ENCODE measurements around the gene TSHZ1.

TSHZ1 gene

DNA sequence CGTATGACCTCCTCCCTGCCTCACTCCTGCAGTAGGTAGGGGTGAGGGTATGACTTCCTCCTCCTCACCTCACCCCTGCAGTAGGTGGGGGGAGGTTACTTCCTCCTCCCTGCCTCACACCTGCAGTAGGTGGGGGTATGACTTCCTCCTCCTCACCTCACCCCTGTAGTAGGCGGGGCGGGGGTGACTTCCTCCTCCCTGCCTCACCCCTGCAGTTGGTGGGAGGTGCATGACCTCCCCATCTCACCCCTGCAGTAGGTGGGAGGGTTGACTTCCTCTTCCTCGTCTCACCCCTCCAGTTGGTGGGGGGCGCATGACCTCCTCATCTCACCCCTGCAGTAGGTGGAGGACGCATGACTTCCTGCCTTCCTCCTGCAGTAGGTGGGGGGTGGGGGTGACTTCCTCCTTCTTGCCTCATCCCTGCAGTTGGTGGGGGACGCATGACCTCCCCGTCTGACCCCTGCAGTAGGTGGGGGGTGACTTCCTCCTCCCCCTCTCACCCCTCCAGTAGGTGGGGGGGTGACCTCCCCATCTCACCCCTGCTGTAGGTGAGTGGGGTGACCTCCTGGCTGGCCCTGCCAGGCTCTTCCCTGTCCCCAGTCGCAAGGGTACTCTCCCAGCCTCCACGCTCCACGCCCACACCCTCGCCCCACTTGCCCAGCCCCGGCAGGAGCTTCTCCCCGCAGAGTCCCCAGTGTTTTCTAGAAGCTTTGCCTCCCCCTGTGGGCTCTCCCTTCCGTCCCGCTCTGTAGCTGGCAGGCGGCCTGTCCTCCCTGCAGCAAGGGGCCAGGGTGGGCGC is 39.3 kb downstream of the TSHZ1 start:
- DNase-seq = no peak

DNA sequence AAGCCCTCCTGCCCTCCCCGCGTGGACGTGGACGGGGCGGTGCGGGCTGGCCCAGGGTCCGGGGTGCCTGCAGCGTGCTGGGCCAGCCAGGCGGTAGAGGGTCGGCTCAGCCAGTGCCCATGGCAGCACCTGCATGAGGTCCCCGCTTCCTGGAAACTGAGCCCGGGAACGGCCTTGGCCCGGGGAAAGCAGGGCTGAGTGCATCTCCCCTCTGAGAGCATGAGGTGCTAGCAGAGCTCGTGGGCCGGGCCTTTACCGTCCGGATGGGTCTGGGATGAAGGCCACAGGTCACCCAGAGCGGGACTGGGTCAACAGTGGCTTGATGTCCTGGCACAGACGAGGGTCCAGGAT is 39.8 kb downstream of the TSHZ1 start:
- no peak for DNase-seq

DNA sequence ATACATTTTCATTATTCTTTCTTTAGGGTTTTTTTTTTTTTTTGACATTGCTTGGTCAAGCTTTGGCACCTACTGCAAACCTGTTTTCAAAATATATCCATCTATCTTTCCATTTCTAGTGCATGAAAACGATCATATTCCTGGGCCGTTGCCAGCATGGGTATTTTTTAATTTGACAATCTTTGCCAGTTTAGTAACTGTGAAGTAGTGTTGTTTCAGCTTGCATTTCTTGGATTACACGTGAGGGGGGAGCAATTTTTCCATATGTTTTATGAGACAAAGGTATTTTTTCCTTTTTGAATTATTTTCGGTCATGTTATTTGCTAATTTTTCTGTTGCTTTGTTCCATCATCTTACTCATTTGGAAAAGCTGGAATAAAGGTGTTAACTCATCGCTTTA is 40.9 kb downstream of the TSHZ1 start:
- DNase-seq = no peak

DNA sequence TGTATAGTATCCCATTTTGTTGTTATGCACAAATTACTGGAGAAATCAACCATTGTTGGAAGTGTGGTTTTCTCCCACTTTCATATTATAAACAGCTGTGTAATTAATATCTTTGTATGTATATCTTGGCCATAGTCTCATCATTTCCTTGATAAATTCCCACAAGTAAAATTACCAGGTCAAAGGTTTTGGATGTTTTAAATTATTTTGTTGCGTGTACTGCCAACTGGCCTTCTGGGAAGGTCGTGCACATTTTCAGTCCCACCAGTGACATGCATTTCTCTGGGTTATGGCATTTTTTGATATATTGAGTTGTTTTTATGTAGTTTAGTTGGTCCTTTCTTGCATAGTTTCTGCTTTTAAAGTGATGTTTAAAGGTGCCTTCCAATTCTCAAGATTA is 41.5 kb downstream of the TSHZ1 start:
- no peak for DNase-seq

DNA sequence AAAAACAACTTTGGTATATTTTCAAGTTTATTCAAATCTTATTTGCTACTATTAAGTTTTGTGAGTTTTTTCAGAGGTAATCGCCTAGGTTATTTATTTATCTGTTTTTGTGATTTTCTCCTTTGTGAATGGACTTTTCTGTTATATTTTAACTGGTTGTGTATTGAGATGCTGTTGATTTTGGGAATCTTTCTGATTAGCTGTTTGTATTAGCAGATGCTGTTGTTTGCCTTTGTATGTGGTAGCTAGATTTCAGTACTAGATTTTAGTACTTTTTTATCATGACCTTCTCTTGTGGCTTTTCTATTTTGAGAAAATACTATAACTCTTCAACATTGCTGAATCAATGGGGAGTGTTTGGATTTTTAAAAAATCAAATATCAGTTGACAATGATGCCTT is 42.4 kb downstream of the TSHZ1 start:
- DNase-seq = no peak

DNA sequence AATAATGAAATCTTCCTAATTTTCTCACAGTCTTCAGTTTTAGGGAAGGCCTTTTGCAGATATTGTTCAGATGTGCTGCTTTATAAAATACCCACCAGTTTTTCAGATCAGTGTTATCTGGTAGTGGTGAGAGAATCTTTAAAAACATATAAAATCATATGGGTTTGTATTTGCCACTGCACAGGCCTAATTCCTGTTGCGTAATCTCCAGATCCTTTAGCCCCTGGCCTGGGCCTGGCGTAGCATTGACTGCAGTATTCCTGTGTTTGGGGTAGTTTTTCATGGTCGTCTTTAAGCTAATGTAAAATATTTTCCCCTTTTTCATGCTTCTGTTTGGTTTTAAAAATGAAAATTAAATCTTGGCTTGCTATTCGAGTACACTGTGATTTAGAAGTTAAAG is 43.2 kb downstream of the TSHZ1 start:
- no peak for DNase-seq

DNA sequence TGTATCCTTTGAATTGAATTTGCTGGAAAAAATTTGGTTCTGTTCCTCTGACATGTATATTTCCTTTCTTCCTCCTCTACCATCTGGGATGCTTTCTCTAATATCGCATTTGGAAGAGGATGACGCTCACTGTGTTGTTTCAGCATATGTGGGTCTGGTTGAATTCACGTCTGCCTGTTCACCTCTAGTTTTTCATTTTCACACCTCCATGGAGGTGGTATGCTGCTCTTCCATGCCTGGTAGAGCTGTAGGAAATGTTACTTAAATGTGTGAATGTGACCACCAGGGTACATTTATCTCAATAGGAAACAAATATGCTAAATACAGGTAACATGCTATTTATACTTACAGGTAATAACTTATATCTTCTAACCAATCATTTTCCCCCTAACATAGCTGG is 44.5 kb downstream of the TSHZ1 start:
- DNase-seq = no peak

DNA sequence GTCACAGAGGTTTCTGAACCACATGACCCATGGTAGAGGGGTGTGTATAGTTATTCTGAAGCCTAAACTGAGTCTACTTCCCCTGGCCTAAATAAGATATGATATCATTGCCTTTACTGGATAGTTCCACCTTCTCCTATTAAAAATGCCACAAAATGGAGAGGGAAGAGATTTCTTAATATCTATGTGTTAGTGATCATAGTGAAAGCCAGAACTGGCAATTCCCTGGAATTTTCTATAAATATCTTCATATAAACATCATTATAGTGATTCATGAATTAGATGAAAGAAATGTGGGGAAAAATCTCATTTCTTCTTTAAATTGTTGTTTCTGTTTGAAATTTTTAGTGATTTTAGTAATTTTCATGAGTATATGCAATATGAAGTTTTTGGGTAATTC is 45.8 kb downstream of the TSHZ1 start:
- DNase-seq = no peak

DNA sequence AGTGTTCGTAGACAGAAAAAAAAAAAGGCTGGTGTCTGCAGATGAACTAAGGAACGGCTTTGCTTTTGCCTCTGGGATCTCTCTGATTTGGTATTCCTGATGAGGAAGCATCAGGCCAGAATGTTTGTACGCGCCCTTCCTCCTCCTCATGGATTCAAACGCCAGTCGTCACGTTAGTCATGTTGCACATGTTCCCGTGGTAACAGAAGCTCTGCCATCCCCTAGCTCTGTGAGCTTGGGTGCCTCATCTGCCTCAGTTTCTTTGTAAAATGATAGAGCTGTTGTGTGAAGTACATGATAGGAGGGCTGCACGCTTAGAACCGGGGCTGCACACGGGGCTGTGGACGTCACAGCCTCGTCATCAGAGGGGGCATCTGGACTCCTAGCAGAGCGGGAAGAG is 47.0 kb downstream of the TSHZ1 start:
- no peak for DNase-seq

DNA sequence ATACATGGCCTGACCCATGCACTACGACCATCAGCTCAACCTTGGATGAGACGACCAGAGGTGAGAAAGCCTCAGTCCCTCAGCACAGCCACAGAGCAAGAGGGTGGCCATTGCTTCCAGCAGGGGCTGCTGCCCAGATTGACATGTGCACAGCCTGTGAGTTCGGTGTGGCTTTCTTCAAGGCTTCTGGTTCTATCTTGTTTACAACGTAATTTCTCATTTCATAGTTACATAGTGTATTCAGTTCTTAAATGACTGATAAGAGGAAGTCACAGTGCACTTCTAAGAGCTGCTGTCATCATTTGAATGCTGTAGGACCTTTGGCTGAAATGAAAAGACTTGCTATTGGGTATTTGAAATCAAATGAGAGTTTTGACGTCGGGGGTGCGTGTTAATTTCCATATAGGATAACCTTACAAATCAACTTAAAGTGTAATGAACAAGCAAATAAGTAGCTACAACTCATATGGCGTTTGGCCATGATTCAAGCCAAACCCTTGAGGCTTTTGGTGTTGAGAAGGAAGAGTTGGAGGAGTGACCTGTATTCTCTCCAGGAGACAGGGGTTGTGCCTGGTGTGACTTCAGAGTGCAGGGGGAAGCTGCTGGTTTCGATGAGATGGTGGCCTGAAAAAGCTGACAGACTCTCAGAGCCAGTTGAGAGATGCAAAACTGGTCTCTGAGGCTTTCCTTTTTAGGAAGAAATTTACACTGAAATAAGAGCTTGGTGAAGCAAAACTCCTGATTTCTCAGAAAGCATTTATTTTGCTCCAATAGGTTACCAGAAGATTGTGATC is 51.0 kb downstream of the TSHZ1 start:
- no peak for DNase-seq

DNA sequence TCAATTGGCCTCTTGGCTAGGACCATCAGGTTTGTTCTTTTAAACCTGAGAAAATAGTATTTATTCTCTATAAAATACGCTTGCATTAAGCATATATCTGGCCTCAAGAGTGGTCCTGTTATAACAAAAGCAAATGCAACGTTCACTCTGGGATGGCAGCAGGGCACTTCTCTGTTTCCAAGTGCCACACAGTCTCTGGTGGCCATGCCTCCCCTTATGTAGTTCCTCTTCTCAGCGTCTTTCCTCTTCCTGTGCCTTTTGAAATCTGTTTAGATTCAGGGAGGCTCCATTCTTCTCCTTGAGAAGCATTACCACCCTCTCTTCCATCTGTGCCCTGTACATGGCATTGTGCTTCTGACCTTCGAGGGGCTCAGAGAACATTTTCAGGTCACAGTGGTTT is 51.9 kb downstream of the TSHZ1 start:
- no peak for DNase-seq

DNA sequence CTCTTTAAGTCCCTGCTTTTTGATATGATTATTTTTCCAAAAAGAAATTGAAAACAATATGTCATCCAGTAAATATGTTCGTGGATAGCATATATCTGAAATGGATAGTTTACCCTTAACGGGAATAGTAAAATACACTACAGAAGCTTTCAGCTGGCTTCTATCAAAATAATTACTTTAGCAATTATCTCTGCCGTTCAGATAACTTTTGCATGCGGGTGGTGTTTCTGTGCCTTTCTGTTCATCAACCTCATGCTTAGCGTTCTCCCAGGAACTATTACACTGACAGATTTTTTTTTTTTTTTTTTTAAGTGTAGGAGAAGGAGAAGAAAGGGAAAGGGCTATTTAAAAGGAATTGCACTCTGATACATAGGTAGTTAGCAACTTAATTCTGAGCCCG is 53.6 kb downstream of the TSHZ1 start:
- no peak for DNase-seq

DNA sequence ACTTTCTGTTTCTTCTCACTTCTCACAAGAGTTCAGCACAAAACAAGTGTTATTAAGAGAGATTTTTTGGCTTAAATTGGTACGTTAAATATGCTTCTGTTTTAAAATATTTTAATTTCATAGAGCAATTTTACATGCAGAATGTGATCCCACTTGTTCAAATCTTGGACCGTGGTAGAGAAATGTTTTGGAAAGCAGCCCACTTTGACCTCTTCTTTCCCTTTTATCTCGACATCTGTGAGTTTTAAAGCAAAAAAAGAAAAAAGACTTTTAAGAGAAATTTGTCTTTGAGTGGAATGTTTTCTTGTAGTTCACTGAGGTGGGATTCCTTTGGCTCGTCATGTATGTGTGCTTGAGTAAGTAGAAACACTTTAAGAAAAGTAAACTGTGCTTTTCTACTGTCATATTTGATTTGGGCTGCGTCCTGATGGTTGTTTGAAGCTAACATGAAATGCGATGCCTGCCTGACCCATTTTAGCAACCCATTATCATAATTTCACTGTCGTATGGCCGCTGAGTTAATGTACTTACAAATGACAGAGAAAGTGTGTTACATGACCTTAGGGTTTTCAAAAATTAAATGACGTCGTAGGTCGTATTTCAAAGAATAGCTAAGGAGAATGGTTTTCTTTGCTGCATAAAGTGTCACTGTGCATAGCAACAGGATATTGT is 54.5 kb downstream of the TSHZ1 start:
- DNase-seq = no peak

DNA sequence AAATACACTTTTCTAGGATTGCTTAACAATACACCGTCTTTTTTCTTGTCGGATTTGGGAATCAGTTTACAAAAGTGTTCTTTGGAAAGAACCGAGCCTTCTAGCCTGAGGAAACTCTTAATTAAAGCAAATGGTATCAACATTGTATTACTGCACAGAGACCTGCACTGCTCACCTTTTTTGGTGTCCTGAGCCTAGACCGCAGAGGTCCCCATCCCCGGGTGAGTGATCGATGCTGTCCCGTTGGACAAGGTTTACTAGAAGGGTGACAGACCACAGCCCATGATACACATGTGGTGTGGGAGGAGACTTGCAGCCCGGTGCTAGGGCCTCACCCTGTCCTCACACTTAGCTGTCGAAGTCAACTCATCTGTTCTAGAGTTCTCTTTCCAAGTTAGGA is 55.3 kb downstream of the TSHZ1 start:
- DNase-seq = no peak

DNA sequence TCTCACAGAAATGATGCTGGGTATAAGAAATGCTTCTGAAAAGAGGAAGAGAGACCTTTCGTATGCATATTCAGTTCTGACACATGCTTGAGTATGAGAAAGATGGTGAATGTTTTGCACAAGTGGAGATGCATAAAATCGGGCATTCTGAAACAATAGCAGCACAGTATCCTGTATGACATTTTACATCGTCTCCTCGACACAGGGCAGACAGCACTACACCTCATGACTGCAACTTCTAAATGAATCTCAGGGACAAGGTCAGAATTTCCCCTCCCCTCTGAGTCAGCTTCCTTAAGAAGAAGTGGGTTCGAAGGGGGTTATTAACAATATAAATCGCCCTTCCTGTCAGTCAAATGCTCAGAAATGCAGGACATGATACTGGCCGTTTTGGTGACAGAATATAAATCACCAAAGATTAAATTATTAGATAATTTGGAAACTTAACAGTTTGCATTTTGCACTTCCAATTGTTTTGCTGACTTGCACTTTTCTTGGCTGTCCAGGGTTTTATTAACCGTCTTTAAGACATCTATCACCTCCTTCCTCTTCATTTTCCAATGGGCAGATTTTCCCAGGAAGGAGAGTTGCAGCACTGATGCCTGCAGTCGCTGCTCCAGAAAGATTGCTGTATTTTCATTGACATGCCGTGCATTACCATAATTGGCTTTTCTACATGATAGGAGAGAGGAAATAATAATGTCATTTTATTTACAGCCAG is 57.2 kb downstream of the TSHZ1 start:
- DNase-seq = no peak

DNA sequence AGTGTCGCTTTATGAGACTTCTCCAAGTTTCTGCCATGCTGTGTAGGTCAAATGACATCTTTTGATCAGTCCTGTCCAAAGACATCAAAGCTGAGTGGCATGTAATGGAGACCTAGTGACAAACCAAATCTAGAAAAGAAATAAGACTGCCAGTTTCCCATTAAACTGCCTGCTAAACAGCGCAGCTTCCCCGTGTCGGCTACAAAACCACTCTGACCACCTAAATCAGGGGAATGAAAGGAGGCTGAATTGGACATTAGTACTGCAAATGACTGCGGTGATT is 57.7 kb downstream of the TSHZ1 start:
- no peak for DNase-seq

DNA sequence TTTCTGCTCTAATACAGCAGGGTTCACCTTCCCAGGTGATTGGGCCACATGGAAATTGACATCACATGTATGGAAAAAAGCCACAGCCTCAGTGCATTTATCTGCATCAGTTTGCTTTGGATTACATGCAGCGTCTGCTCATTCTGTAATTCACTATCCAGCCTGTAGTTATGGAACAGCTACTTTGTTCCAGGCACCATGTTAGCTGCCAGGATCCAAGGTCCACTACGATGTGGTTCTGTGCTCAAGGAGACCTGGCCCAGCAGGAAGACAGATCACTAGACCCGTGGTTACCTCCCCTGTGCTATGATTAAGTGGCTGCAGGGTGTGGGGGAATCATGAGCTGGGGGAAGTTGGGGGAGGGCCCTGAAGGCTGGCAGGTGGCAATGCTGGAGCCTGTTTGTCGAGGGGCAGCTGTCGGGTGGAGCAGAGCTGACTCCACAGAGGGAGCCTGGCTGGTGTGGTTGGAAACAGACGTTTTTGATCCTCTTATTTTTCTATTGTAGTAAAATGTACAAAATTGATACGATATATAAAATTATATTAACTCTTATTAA is 58.6 kb downstream of the TSHZ1 start:
- DNase-seq = no peak

DNA sequence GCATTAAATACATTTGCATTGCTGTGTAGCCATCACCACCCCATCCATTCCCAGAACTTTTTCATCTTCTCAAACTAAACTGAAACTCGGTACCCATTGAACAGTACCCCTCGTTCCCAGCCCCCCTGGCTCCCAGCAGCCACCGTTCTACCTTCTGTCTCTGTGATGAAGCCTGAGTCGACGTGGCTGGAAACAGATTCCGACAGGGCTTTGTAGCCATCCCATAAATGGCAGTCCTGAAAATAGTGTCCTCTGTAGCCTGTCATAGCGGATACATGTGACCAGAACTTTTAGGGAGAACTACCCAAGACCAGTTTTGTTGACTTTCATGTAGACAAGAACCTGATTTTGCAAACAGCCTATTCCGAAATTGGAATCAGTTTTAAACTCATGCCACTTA is 59.1 kb downstream of the TSHZ1 start:
- no peak for DNase-seq

DNA sequence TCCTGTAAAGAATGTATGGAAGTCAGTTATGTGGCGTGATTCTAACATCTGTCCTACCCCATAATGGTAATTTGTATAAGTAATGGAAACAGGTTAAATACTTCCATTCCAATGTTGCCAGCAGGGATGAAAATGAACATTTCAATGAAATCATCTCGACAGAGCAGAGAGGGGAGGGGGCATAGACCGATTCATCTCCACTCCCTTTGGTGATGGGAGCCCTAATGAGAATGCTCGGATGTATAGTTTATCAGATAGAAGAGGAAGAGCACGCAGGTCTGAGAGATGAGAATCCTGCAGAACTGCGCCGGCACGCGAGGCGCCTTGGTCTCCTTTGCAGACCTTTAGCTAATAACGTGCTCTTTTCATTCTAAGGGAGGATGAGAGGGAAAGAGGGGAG is 61.4 kb downstream of the TSHZ1 start:
- DNase-seq = no peak

DNA sequence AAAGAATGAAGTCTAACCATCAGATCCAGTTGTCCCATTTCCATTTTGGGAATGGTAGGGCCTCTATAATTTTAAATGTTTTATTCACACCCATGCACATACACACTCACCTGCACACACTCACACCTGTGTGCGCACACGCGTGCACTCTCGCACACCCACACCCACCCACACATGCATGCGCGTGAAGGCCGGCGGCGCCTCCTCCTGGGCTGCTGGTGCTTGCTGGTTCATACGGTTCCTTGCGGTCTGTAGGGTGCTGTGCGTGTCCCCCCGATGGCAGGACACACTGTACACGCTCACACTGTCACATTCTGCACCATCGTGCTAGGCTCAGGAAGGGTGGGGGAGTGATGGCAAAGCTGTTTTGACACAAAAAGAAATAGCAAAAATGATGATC is 63.2 kb downstream of the TSHZ1 start:
- no peak for DNase-seq

DNA sequence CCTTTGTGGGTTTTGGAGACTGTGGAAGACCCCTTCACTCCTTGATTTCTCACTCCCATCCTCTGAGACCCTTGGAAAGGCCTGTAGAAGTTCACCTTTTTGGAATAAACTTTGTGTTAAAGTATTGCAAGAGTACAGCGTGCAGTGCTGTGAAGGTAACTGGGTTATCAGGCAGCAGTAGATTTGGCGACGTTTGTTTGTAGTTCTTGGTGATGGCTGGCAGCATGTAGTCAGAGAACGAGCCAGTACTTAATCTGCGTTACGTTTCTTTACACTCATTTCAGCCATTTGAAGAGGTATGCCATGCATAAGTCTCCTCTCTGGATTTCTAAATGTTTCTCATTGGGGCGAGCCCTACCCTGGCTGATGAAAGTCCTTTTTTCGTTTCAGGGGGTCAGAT is 64.6 kb downstream of the TSHZ1 start:
- DNase-seq = no peak

DNA sequence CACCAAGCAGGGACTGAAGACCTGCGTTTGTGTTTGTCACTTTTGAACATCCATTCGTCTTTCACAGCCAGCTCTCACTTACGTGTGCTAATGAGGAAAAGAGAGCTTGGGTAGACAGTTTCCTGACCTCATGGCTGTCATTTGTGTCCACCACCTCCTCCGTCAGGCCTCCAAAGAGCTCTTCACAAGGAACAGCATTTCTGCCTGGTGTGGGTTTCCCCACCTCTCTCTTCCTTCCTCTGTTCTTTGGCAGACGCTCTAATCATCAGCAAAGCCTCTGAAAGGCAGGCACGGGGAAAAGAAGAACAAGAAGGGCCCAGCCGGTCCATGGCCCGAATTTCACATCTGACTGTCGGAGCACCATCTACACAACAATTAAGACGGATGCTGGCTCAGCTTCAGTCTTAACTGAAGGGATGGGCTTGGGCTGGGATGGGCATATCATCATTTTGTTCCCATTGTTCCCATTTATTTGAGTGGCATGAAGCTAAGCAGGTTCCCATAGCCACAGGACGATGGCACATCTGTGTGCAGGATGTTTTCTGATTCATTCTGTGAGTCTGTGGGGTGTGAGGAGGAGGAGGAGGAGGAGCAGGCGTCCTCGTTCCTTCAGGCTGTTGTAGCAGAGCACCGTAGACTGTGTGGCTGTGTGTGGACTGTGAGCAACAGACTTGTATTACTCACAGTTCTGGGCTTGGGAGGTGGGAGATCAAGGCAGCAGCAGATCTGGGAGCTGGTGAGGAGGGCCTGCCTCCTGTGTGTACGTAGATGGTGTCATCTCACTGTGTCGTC is 66.4 kb downstream of the TSHZ1 start:
- no peak for DNase-seq

DNA sequence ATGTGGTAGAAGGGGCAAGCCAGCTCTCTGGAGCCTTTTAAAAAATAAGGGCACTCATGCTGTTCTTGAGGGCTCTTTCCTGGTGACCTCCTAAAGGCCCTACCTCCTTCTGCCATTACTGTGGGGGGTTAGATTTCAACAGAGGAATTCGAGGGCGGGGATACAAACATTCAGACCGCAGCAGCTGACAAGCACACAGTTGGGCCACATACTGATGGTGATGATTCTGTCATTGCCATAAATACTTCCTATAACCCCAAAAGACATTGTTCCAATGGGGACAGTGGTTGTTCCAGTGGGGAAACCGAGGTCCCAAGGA is 67.0 kb downstream of the TSHZ1 start:
- no peak for DNase-seq

Measured in activated CD4-positive, alpha-beta T cell treated with anti-CD3 and anti-CD28 coated beads for 1 hour (primary cell).